GM21825 (cell line): ENCODE measurements around the gene ATP2C2.
"Not testable (repeated sequence)": the region's sequence is repeated elsewhere in the genome, so short reads cannot be mapped to it uniquely, and the experiment has no call there.

Source experiments
- ATAC-seq: cut with Tn5 transposase; IDR thresholded peaks from one replicate; pipeline ENCODE4 v1.9.1; 2021; ENCODE audit warnings: mild to moderate bottlenecking, moderate library complexity; ENCODE audit not compliant: unreplicated experiment

Gene ATP2C2

GRCh38 chr16:84449156-84450140, 81.1 kb downstream of the ATP2C2 start:
- ATAC-seq = no peak

- ATAC-seq = no peak
Measured at GRCh38 chr16:84450176-84450865, 82.0 kb downstream of the ATP2C2 start.

- ATAC-seq = not testable (repeated sequence)
Measured at GRCh38 chr16:84451010-84451676, 82.8 kb downstream of the ATP2C2 start.

- no peak for ATAC-seq
Measured at GRCh38 chr16:84451781-84452180, 83.4 kb downstream of the ATP2C2 start.

GRCh38 chr16:84453061-84453752, 84.9 kb downstream of the ATP2C2 start:
- no peak for ATAC-seq

GRCh38 chr16:84454611-84455010, 86.3 kb downstream of the ATP2C2 start:
- ATAC-seq = no peak

GRCh38 chr16:84455031-84455430, 86.7 kb downstream of the ATP2C2 start:
- ATAC-seq = no peak

- no peak for ATAC-seq
Measured at GRCh38 chr16:84458606-84459532, 90.5 kb downstream of the ATP2C2 start.

GRCh38 chr16:84459533-84459894, 91.2 kb downstream of the ATP2C2 start:
- no peak for ATAC-seq

GRCh38 chr16:84459941-84460405, 91.6 kb downstream of the ATP2C2 start:
- no peak for ATAC-seq

GRCh38 chr16:84460406-84461028, 92.2 kb downstream of the ATP2C2 start:
- ATAC-seq = no peak

GRCh38 chr16:84461029-84461412, 92.7 kb downstream of the ATP2C2 start:
- no peak for ATAC-seq

GRCh38 chr16:84461413-84462295, 93.3 kb downstream of the ATP2C2 start:
- no peak for ATAC-seq

- ATAC-seq = no peak
Measured at GRCh38 chr16:84462296-84463210, 94.2 kb downstream of the ATP2C2 start.

- ATAC-seq = no peak
Measured at GRCh38 chr16:84463221-84463620, 94.9 kb downstream of the ATP2C2 start.

- no peak for ATAC-seq
Measured at GRCh38 chr16:84464116-84464515, 95.8 kb downstream of the ATP2C2 start.

- ATAC-seq = no peak
Measured at GRCh38 chr16:84465154-84465553, 96.8 kb downstream of the ATP2C2 start.
